Measurements from ENCODE around the gene BACE2. TPM values are rescaled to one million over a fixed set of nuclear protein-coding genes. Genes with fewer than 3 reads are reported as not detected.
A peak's percentile ranks its signal among the peaks of the same experiment; 100 is the strongest.

Gene BACE2
- total and polyA plus RNA-seq, 2 of the 4 experiments (the other 2 are of a cell fraction): 17.0 to 35.5 TPM

- H2AFZ ChIP-seq (replicated peaks; ENCODE audit: low read length, poor library complexity): peak overlapping the region; percentile 78
- no peaks in the 10 kb centered on the region for H3K9me3 ChIP-seq (ENCODE audit: control insufficient read depth, insufficient read depth, low read length)
- no peak overlapping the region for H2AK5ac ChIP-seq (ENCODE audit: low read depth, low read length)
- no peak overlapping the region for H3K23ac ChIP-seq (ENCODE audit: low read depth, low read length)
- peak overlapping the region; percentile 42 for H3K14ac ChIP-seq (replicated peaks; ENCODE audit: low read depth, low read length)
- dilution Hi-C loops (cut with HindIII; ENCODE audit: low sequenced_read_pairs, unreplicated experiment) (no loop called here), intact Hi-C loops (cut with micrococcal nuclease) (no loop called here), in situ Hi-C loops (cut with MboI; ENCODE audit: low sequenced_read_pairs) (no loop called here)
- H3K36me3 ChIP-seq (ENCODE audit: control insufficient read depth, insufficient read depth, low read length): no peaks in the 10 kb centered on the region
- ChIA-PET CTCF (interaction anchor here (0.6 kb wide), 1 partner anchor 227 kb away, joined by 3 read pairs; no protein-coding TSS in a partner anchor), POLR2A (ENCODE audit: unreplicated experiment) (no interaction called here)
- H2AK9ac ChIP-seq (replicated peaks; ENCODE audit: low read depth, low read length, poor library complexity): peak overlapping the region; percentile 40
- H2BK15ac ChIP-seq (ENCODE audit: low read depth, low read length): no peak overlapping the region
- ATAC-seq (ENCODE audit: low read depth) (peak; percentile 91), DNase-seq (peak; percentile 74)
- H3K56ac ChIP-seq (ENCODE audit: extremely low read depth, insufficient read depth, low read length): no peak overlapping the region
- no peaks in the 10 kb centered on the region for H3K79me1 ChIP-seq (ENCODE audit: low read depth in 1 of 2, low read length in 2 of 2)
- H3K4me2 ChIP-seq (ENCODE audit: low read depth, low read length): peak overlapping the region; percentile 72
- peak overlapping the region; percentile 60 for H3K4ac ChIP-seq (ENCODE audit: low read depth, low read length)
- H2BK20ac ChIP-seq (ENCODE audit: low read depth, low read length): peak overlapping the region; percentile 75; the same call in 1 of the 2 replicates
- H4K20me1 ChIP-seq (ENCODE audit: insufficient read depth, low read length): no peaks in the 10 kb centered on the region
- peak overlapping the region; percentile 90 for H4K5ac ChIP-seq (ENCODE audit: low read depth, low read length)
- peak overlapping the region; percentile 81 for H2BK5ac ChIP-seq (ENCODE audit: low read depth, low read length, poor library complexity, severe bottlenecking)
- no peak overlapping the region for H3K4me3 ChIP-seq (ENCODE audit: insufficient read depth, low read depth, low read length)
- no CpG with 5 or more reads among the region's 12 CpGs for WGBS, 2 experiments (ENCODE audit: extremely low coverage in 2 of 2, insufficient read length in 1 of 2)
- peak overlapping the region; percentile 82 for H2BK120ac ChIP-seq (ENCODE audit: low read depth, low read length)
- TF ChIP-seq MAFK (IDR thresholded peaks at IDR 0.05; ENCODE audit: low read depth, low read length) (no peak), RFX5 (IDR thresholded peaks at IDR 0.05; ENCODE audit: low read depth, low read length) (no peak), RAD21 (IDR thresholded peaks at IDR 0.05; ENCODE audit: low read length) (no peak), BHLHE40 (IDR thresholded peaks at IDR 0.05; ENCODE audit: low read depth, low read length) (no peak)
- peak overlapping the region; percentile 98; the same call in 1 of the 2 replicates for H3K27ac ChIP-seq (ENCODE audit: insufficient read depth, low read length)
- no TSS peak for BruUV-seq (replicated peaks)
- H4K8ac ChIP-seq (ENCODE audit: low read depth in 2 of 2, low read length in 2 of 2): peak overlapping the region in 1 of 2 experiments; percentile 66; a peak in 2 of 4 replicates
- peak overlapping the region; percentile 62 for H3K18ac ChIP-seq (ENCODE audit: low read depth, low read length)
- peak overlapping the region; percentile 20; the same call in 1 of the 2 replicates for H3K9ac ChIP-seq (ENCODE audit: low read depth, low read length)
- peaks cover 9% of the 10 kb centered on the region for H3K4me1 ChIP-seq (ENCODE audit: control insufficient read depth, insufficient read depth, low read length)
- peak overlapping the region; percentile 68 for H4K91ac ChIP-seq (ENCODE audit: insufficient read depth, low read depth, low read length)
- H3K27me3 ChIP-seq (ENCODE audit: control insufficient read depth, insufficient read depth, low read length): no peaks in the 10 kb centered on the region
- peaks cover 2% of the 10 kb centered on the region; the same call in 1 of the 2 replicates for H3K9me1 ChIP-seq (ENCODE audit: insufficient read depth, low read length)
Observed at GRCh38 chr21:41217671-41218385, 49.9 kb downstream of the BACE2 start.

Measured in IMR-90 (cell line).